Neural cell (in vitro differentiated cells): Measurements from ENCODE around the gene SLC7A1.

Experiments
- CTCF ChIP-seq: fragments of 450-650 bp; IDR thresholded peaks from 2 replicates; pipeline ENCODE4 v1.5.1; 2014; ENCODE audit warnings: antibody characterized with exemption, mild to moderate bottlenecking, moderate library complexity; ENCODE audit not compliant: poor library complexity, severe bottlenecking
- EP300 ChIP-seq: fragments of 450-650 bp; conservative IDR thresholded peaks from 2 replicates; pipeline ENCODE4 v1.6.1; 2014; ENCODE audit warnings: antibody characterized with exemption, mild to moderate bottlenecking, moderate library complexity; ENCODE audit not compliant: poor library complexity, severe bottlenecking
- EZH2 ChIP-seq: fragments of 200-600, 300-800 bp; shearing (Covaris generic), sonication (generic); IDR thresholded peaks from 2 replicates; pipeline ENCODE4 v1.6.1; 2014; ENCODE audit warnings: antibody characterized with exemption, low read length, borderline replicate concordance, mild to moderate bottlenecking; ENCODE audit not compliant: insufficient read depth, poor library complexity, severe bottlenecking
- POLR2AphosphoS5 ChIP-seq: IDR thresholded peaks from 2 replicates; pipeline ENCODE4 v1.6.1; 2012
- RAD21 ChIP-seq: fragments of 450-650 bp; conservative IDR thresholded peaks from 2 replicates; pipeline ENCODE4 v1.6.1; 2014; ENCODE audit warnings: antibody characterized with exemption, mild to moderate bottlenecking, moderate library complexity
- SMC3 ChIP-seq: fragments of 450-650 bp; conservative IDR thresholded peaks from 2 replicates; pipeline ENCODE4 v1.6.1; 2014; ENCODE audit warnings: antibody characterized with exemption, mild to moderate bottlenecking, moderate library complexity; ENCODE audit not compliant: poor library complexity
- TAF1 ChIP-seq: IDR thresholded peaks from 2 replicates; pipeline ENCODE4 v1.6.1; 2012; ENCODE audit warnings: low read depth

- TF ChIP-seq TAF1 = no peak
- no peak for TF ChIP-seq SMC3
- no peak for TF ChIP-seq CTCF
- no peak for TF ChIP-seq RAD21
- no peak for TF ChIP-seq EP300
- no peak for TF ChIP-seq EZH2
- no peak for TF ChIP-seq POLR2AphosphoS5
These were observed 26.4 kb upstream of the SLC7A1 start for GRCh38 chr13:29621841-29622240.
